Osteocyte (in vitro differentiated cells): Measurements from ENCODE around the gene SERPINB6. TPM values are rescaled to one million over a fixed set of nuclear protein-coding genes. Genes with fewer than 3 reads are reported as not detected.

Experiments
- DNase-seq: peaks from one replicate; pipeline ENCODE4 v3.0.0; 2021; ENCODE audit warnings: mixed read lengths; ENCODE audit not compliant: unreplicated experiment; ENCODE audit errors: extremely low spot score
- H3K27ac Mint-ChIP-seq: one replicate; pipeline ENCODE4 v1.8.0; 2021; ENCODE audit warnings: mild to moderate bottlenecking, mixed read lengths; ENCODE audit not compliant: unreplicated experiment
- H3K27me3 Mint-ChIP-seq: one replicate; pipeline ENCODE4 v1.8.0; 2021; ENCODE audit warnings: mixed read lengths; ENCODE audit not compliant: unreplicated experiment
- H3K36me3 Mint-ChIP-seq: one replicate; pipeline ENCODE4 v1.8.0; 2021; ENCODE audit warnings: mixed read lengths; ENCODE audit not compliant: unreplicated experiment
- H3K4me1 Mint-ChIP-seq: one replicate; pipeline ENCODE4 v1.8.0; 2021; ENCODE audit warnings: mixed read lengths; ENCODE audit not compliant: unreplicated experiment
- H3K4me3 Mint-ChIP-seq: one replicate; pipeline ENCODE4 v1.8.0; 2021; ENCODE audit warnings: mild to moderate bottlenecking, moderate library complexity, mixed read lengths; ENCODE audit not compliant: unreplicated experiment
- H3K9me3 Mint-ChIP-seq: one replicate; pipeline ENCODE4 v1.8.0; 2021; ENCODE audit warnings: mixed read lengths; ENCODE audit not compliant: unreplicated experiment
- total RNA-seq: library from RNA; stranded (reverse); gene quantifications from 2 replicates; pipeline ENCODE4 v1.2.1, GENCODE V29; 2021
- TF ChIP-seq, protein P1 (sequence below): fragments of 200-600 bp; sonication (generic); IDR thresholded peaks from 2 replicates; pipeline ENCODE4 v1.5.0; 2021; ENCODE audit warnings: antibody characterized with exemption, mild to moderate bottlenecking, moderate library complexity

SERPINB6 gene
- total RNA-seq, 1 donor from 2014 or later = 93.1 TPM

GRCh38 chr6:2917065-2917464 lies 54.3 kb downstream of the SERPINB6 start:
- Mint-ChIP-seq H3K9me3 (no peaks in the 10 kb centered on the region), H3K27ac (no peak overlapping the region)

DNA sequence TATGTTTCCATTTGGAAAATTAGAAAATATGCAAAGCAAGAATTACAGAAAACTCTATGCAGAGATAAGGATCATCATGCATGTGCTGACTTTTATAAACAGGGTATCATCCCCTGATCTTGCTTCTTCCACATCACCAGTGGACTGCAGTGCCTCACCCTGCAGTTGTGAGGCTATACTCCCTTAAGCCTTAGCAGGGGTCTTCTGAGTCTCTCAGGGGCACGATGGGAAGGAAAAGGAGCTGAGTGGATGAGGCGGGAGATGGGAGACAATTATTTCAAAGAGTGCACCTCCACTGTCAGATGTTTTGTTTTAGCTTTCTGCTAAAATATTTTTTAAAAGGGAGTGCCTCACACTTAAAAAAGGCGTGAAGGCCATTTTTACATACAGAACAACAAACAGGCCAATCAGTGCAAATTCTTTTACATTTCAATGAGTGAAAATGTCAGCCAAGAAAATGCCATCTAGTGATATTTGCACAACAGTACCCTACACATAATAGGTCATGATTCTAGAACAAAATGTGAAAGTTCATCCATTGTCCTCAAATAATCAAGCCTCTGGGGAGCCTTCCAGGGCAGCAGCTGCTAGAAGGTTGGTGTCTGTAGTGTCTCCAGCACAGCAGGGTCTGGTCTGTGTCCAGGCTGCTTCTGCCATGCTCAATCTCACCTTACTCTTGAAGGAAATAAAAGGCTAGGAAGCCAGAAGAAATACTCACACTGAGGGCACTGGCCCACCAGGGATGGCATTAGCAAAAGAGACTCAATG lies 55.0 kb downstream of the SERPINB6 start:
- H3K27ac Mint-ChIP-seq = no peak overlapping the region
- H3K4me3 Mint-ChIP-seq = no peak overlapping the region
- peaks cover 6% of the 10 kb centered on the region for H3K27me3 Mint-ChIP-seq
- no peaks in the 10 kb centered on the region for H3K36me3 Mint-ChIP-seq
- peak; percentile 44 for DNase-seq
- H3K9me3 Mint-ChIP-seq = no peaks in the 10 kb centered on the region
- H3K4me1 Mint-ChIP-seq = peaks cover 3% of the 10 kb centered on the region
- TF ChIP-seq, protein P1, sequence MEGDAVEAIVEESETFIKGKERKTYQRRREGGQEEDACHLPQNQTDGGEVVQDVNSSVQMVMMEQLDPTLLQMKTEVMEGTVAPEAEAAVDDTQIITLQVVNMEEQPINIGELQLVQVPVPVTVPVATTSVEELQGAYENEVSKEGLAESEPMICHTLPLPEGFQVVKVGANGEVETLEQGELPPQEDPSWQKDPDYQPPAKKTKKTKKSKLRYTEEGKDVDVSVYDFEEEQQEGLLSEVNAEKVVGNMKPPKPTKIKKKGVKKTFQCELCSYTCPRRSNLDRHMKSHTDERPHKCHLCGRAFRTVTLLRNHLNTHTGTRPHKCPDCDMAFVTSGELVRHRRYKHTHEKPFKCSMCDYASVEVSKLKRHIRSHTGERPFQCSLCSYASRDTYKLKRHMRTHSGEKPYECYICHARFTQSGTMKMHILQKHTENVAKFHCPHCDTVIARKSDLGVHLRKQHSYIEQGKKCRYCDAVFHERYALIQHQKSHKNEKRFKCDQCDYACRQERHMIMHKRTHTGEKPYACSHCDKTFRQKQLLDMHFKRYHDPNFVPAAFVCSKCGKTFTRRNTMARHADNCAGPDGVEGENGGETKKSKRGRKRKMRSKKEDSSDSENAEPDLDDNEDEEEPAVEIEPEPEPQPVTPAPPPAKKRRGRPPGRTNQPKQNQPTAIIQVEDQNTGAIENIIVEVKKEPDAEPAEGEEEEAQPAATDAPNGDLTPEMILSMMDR = no peak

More at GRCh38 chr6:2917065-2917464, 54.3 kb downstream of the SERPINB6 start:
- Mint-ChIP-seq H3K4me1 (peaks cover 7% of the 10 kb centered on the region), H3K4me3 (no peak overlapping the region), H3K27me3 (peaks cover 3% of the 10 kb centered on the region), H3K36me3 (no peaks in the 10 kb centered on the region)
- DNase-seq = peak; percentile 25
- TF ChIP-seq, protein P1 = no peak

DNA sequence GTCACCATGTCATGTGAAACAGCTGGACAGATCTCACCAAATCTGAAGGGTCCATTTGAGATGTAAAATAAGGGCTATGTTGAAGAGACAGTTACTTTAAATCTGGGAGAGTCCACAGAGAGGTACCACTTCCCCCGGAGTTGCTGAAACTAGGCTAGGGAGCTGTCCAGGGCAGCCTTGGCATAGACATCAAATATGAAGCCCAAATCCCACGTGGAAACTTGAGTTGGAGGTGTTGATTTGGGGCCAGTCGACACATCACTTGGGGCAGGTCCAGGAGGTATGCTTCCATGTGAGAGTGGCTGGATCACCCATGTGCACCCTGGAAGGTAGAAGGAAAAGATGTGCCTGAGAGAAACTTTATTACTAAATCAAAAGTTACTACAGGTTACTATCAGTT lies 56.2 kb downstream of the SERPINB6 start:
- TF ChIP-seq, protein P1 = no peak
- peak; percentile 38 for DNase-seq
- peaks cover 10% of the 10 kb centered on the region for H3K27me3 Mint-ChIP-seq
- no peaks in the 10 kb centered on the region for H3K9me3 Mint-ChIP-seq
- peaks cover 3% of the 10 kb centered on the region for H3K4me1 Mint-ChIP-seq
- H3K4me3 Mint-ChIP-seq = no peak overlapping the region
- H3K36me3 Mint-ChIP-seq = no peaks in the 10 kb centered on the region
- no peak overlapping the region for H3K27ac Mint-ChIP-seq

GRCh38 chr6:2914318-2914660 lies 57.1 kb downstream of the SERPINB6 start:
- Mint-ChIP-seq H3K4me3 (no peak overlapping the region), H3K9me3 (no peaks in the 10 kb centered on the region), H3K4me1 (peaks cover 3% of the 10 kb centered on the region), H3K27ac (no peak overlapping the region), H3K27me3 (peaks cover 11% of the 10 kb centered on the region), H3K36me3 (no peaks in the 10 kb centered on the region)
- TF ChIP-seq, protein P1 = no peak
- DNase-seq = peak; percentile 70

DNA sequence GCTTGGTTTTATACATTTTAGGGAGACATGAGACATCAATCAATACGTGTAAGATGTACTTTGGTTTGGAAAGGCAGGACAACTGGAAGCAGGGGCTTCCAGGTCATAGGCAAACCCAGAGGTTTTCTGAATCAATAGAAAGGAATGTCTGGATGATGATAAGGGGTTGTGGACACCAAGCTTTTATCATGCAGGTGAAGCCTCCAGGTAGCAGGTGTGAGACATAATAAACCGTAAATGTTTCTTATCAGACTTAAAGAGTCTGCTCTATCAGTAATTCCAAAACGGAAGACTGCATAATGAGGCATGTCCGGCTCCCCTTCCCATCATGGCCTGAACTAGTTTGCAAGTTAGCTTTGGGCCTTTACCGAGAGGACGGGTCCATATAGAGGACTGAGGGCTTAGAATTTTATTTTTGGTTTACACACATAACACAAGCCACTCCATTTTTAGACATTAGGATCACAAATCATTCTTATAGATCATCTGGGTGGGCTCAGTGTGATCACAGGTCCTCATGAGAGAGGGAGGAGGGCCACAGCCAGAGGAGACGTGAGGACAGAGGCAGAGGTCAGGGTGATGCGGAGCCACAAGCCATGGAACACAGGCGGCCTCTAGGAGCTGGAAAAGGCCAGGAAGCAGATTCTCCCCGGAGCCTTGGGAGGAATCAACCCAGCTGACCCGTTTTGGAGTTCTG lies 57.6 kb downstream of the SERPINB6 start:
- DNase-seq = peak; percentile 59
- Mint-ChIP-seq H3K4me3 (no peak overlapping the region), H3K36me3 (no peaks in the 10 kb centered on the region), H3K4me1 (peaks cover 3% of the 10 kb centered on the region), H3K9me3 (no peaks in the 10 kb centered on the region), H3K27ac (no peak overlapping the region), H3K27me3 (peaks cover 9% of the 10 kb centered on the region)
- TF ChIP-seq, protein P1 = no peak
